HepG2 (cell line): ENCODE results near the gene RNF10. TPM values are rescaled to one million over a fixed set of nuclear protein-coding genes. Genes with fewer than 3 reads are reported as not detected.
A peak's percentile ranks its signal among the peaks of the same experiment; 100 is the strongest.

Experiments used
- CAMTA2 ChIP-seq: sonication (generic); formaldehyde crosslinking; IDR thresholded peaks from 2 replicates; pipeline ENCODE4 v1.4.0; 2020; ENCODE audit warnings: mild to moderate bottlenecking, missing genetic modification reagents, borderline replicate concordance
- SP5 ChIP-seq: IDR thresholded peaks from 2 replicates; pipeline ENCODE4 v1.6.1; 2016; ENCODE audit warnings: low read depth, borderline replicate concordance
- TBX2 ChIP-seq: sonication (generic); formaldehyde crosslinking; IDR thresholded peaks from 2 replicates; pipeline ENCODE4 v1.5.0; 2020; ENCODE audit warnings: missing genetic modification reagents, mild to moderate bottlenecking, borderline replicate concordance
- YY1 ChIP-seq: IDR thresholded peaks from 2 replicates; pipeline ENCODE4 v1.6.1; 2011; ENCODE audit warnings: low read length, low read depth, moderate library complexity, mild to moderate bottlenecking; ENCODE audit not compliant: insufficient read depth, insufficient replicate concordance
- ZNF121 ChIP-seq: sonication (generic); formaldehyde crosslinking; IDR thresholded peaks from 2 replicates; pipeline ENCODE4 v1.5.0; 2020; ENCODE audit warnings: mild to moderate bottlenecking, missing genetic modification reagents
- ZNF343 ChIP-seq: sonication (generic); formaldehyde crosslinking; IDR thresholded peaks from 2 replicates; pipeline ENCODE4 v1.4.0; 2020; ENCODE audit warnings: mild to moderate bottlenecking, missing genetic modification reagents
- polyA plus RNA-seq, 8 experiments: library from polyadenylated mRNA; depleted of rRNA in 3 of 8; stranded (reverse) in 7 of 8; unstranded in 1 of 8; fragments of >200 nt; fragmentation: Illumina TruSeq in 4 of 8; extraction: Trizol in 4 of 8; gene quantifications; 2 replicates each; pipeline versions ENCODE4 v1.2.1 to v1.2.3, GENCODE V29; 2011 to 2016; ENCODE audit warnings: low read depth in 4 of 8, missing spikeins in 1 of 8, mixed read lengths in 1 of 8; ENCODE audit not compliant: insufficient read depth in 1 of 8
- total RNA-seq, 5 experiments: library from RNA; depleted of rRNA; stranded (reverse); fragments of >200 nt; fragmentation: Illumina TruSeq; extraction: Trizol; gene quantifications; 2 replicates each; pipeline ENCODE4 v1.2.3, GENCODE V29; 2016; ENCODE audit warnings: low read depth in 1 of 5
- TF ChIP-seq, protein P1 (sequence below): sonication (generic); formaldehyde crosslinking; IDR thresholded peaks from 2 replicates; pipeline ENCODE4 v1.4.0; 2020; ENCODE audit warnings: mild to moderate bottlenecking, missing genetic modification reagents, borderline replicate concordance
- TF ChIP-seq, protein P2 (sequence below): sonication (generic); formaldehyde crosslinking; IDR thresholded peaks from one replicate; pipeline ENCODE4 v1.5.1; 2020; ENCODE audit warnings: mild to moderate bottlenecking, missing genetic modification reagents; ENCODE audit errors: not compliant biosample characterization
- TF ChIP-seq, protein P3 (sequence below): sonication (generic); formaldehyde crosslinking; IDR thresholded peaks from 2 replicates; pipeline ENCODE4 v1.9.0; 2021; ENCODE audit warnings: missing genetic modification reagents, borderline replicate concordance

The RNF10 gene
- total and polyA plus RNA-seq, 2 of the 13 experiments (the other 11 are each of a cell fraction or from before 2014, with no cell fraction given) = 62.5 to 88.0 TPM

DNA sequence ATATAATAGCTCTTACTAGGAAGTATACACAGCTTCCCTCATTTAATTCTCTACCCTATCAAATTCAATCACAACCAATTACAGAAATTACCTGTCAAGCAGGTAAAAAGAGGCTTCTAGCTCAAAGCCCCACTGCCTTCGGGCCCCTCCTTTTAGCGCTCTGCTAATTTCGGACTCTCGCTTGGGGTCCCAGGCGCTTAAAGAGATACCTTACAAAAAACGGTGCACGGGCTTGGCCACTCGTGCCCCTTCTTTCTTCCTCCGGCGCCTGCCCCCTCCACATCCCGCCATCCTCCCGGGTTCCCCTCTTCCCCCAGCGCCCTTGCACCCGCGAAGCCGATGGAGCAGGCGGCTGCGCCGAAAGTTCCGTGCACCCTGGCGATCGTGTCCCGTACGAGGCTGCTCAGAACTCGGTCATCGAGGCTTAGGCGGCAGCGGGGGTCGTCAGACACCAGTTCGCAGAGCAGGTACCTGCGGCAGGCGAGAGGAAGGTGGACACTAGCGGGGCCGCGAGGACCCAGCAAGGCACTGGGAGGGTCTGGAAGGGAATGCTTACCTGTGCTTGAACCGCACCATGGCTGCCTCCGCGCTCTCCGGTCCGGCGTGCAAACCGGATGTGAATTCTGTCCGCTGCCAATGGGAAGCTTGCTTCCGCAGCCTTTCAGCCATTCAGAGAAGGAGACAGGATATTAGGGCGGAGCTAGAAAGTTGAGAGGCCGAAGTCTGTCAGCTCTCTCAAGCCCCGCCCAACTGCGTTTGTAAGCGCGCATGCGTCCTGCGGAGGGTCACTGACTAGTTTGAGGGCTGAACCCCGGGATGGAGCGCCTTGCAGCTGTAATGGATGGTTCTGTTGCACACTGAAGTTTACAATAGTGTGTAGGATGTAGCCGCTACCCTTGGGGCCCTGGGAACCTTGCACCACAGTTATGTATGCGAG lies 46.9 kb downstream of the RNF10 start, which contains the start of gene POP5 (continued):
- TF ChIP-seq, protein P1, sequence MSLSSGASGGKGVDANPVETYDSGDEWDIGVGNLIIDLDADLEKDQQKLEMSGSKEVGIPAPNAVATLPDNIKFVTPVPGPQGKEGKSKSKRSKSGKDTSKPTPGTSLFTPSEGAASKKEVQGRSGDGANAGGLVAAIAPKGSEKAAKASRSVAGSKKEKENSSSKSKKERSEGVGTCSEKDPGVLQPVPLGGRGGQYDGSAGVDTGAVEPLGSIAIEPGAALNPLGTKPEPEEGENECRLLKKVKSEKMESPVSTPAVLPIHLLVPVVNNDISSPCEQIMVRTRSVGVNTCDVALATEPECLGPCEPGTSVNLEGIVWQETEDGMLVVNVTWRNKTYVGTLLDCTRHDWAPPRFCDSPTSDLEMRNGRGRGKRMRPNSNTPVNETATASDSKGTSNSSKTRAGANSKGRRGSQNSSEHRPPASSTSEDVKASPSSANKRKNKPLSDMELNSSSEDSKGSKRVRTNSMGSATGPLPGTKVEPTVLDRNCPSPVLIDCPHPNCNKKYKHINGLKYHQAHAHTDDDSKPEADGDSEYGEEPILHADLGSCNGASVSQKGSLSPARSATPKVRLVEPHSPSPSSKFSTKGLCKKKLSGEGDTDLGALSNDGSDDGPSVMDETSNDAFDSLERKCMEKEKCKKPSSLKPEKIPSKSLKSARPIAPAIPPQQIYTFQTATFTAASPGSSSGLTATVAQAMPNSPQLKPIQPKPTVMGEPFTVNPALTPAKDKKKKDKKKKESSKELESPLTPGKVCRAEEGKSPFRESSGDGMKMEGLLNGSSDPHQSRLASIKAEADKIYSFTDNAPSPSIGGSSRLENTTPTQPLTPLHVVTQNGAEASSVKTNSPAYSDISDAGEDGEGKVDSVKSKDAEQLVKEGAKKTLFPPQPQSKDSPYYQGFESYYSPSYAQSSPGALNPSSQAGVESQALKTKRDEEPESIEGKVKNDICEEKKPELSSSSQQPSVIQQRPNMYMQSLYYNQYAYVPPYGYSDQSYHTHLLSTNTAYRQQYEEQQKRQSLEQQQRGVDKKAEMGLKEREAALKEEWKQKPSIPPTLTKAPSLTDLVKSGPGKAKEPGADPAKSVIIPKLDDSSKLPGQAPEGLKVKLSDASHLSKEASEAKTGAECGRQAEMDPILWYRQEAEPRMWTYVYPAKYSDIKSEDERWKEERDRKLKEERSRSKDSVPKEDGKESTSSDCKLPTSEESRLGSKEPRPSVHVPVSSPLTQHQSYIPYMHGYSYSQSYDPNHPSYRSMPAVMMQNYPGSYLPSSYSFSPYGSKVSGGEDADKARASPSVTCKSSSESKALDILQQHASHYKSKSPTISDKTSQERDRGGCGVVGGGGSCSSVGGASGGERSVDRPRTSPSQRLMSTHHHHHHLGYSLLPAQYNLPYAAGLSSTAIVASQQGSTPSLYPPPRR = no peak
- peak; percentile 88 for TF ChIP-seq YY1
- peak; percentile 10; the same call in 1 of the 2 replicates for TF ChIP-seq SP5 (CRISPR knock-in tag)
- peak; percentile 72; the same call in 1 of the 2 replicates for TF ChIP-seq TBX2 (CRISPR knock-in tag)
- TF ChIP-seq ZNF121 (CRISPR knock-in tag) = peak; percentile 39; the same call in 1 of the 2 replicates
- TF ChIP-seq ZNF343 (CRISPR knock-in tag) = 0 out of 2 replicates have a peak, but pooled peaks have one; percentile 30
- TF ChIP-seq, protein P2, sequence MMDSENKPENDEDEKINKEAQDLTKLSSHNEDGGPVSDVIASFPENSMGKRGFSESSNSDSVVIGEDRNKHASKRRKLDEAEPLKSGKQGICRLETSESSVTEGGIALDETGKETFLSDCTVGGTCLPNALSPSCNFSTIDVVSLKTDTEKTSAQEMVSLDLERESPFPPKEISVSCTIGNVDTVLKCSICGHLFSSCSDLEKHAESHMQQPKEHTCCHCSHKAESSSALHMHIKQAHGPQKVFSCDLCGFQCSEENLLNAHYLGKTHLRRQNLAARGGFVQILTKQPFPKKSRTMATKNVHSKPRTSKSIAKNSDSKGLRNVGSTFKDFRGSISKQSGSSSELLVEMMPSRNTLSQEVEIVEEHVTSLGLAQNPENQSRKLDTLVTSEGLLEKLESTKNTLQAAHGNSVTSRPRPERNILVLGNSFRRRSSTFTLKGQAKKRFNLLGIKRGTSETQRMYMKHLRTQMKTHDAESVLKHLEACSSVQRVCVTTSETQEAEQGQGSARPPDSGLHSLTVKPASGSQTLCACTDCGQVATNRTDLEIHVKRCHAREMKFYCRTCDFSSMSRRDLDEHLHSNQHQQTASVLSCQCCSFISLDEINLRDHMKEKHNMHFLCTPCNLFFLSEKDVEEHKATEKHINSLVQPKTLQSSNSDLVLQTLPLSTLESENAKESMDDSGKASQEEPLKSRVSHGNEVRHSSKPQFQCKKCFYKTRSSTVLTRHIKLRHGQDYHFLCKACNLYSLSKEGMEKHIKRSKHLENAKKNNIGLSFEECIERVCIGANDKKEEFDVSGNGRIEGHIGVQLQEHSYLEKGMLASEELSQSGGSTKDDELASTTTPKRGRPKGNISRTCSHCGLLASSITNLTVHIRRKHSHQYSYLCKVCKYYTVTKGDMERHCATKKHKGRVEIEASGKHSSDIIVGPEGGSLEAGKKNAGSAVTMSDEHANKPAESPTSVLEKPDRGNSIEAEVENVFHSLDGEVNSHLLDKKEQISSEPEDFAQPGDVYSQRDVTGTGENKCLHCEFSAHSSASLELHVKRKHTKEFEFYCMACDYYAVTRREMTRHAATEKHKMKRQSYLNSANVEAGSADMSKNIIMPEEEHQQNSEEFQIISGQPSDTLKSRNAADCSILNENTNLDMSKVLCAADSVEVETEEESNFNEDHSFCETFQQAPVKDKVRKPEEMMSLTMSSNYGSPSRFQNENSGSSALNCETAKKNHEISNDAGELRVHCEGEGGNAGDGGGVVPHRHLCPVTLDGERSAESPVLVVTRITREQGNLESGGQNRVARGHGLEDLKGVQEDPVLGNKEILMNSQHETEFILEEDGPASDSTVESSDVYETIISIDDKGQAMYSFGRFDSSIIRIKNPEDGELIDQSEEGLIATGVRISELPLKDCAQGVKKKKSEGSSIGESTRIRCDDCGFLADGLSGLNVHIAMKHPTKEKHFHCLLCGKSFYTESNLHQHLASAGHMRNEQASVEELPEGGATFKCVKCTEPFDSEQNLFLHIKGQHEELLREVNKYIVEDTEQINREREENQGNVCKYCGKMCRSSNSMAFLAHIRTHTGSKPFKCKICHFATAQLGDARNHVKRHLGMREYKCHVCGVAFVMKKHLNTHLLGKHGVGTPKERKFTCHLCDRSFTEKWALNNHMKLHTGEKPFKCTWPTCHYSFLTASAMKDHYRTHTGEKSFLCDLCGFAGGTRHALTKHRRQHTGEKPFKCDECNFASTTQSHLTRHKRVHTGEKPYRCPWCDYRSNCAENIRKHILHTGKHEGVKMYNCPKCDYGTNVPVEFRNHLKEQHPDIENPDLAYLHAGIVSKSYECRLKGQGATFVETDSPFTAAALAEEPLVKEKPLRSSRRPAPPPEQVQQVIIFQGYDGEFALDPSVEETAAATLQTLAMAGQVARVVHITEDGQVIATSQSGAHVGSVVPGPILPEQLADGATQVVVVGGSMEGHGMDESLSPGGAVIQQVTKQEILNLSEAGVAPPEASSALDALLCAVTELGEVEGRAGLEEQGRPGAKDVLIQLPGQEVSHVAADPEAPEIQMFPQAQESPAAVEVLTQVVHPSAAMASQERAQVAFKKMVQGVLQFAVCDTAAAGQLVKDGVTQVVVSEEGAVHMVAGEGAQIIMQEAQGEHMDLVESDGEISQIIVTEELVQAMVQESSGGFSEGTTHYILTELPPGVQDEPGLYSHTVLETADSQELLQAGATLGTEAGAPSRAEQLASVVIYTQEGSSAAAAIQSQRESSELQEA (CRISPR knock-in tag) = peak; percentile 73
- TF ChIP-seq, protein P3, sequence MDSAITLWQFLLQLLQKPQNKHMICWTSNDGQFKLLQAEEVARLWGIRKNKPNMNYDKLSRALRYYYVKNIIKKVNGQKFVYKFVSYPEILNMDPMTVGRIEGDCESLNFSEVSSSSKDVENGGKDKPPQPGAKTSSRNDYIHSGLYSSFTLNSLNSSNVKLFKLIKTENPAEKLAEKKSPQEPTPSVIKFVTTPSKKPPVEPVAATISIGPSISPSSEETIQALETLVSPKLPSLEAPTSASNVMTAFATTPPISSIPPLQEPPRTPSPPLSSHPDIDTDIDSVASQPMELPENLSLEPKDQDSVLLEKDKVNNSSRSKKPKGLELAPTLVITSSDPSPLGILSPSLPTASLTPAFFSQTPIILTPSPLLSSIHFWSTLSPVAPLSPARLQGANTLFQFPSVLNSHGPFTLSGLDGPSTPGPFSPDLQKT (CRISPR knock-in tag) = 0 out of 2 replicates have a peak, but pooled peaks have one; percentile 63
- 0 out of 2 replicates have a peak, but pooled peaks have one; percentile 66 for TF ChIP-seq CAMTA2 (CRISPR knock-in tag)
